GM12891 (cell line): ENCODE data around the gene QRICH2.

Experiments used
- POLR2A ChIP-seq: IDR thresholded peaks from 2 replicates; pipeline ENCODE4 v1.6.1; 2011; ENCODE audit warnings: low read depth, low read length, control low read depth
- POLR2AphosphoS5 ChIP-seq: IDR thresholded peaks from 2 replicates; pipeline ENCODE4 v1.6.1; 2011; ENCODE audit warnings: low read depth, low read length, control low read depth
- POU2F2 ChIP-seq: IDR thresholded peaks from 2 replicates; pipeline ENCODE4 v1.6.1; 2011; ENCODE audit warnings: low read depth, mild to moderate bottlenecking, control low read depth, low read length, moderate library complexity
- SPI1 ChIP-seq: IDR thresholded peaks from 2 replicates; pipeline ENCODE4 v1.6.1; 2011; ENCODE audit warnings: low read depth, low read length, control low read depth
- TAF1 ChIP-seq: IDR thresholded peaks from 2 replicates; pipeline ENCODE4 v1.6.1; 2011; ENCODE audit warnings: low read depth, low read length, control low read depth

DNA sequence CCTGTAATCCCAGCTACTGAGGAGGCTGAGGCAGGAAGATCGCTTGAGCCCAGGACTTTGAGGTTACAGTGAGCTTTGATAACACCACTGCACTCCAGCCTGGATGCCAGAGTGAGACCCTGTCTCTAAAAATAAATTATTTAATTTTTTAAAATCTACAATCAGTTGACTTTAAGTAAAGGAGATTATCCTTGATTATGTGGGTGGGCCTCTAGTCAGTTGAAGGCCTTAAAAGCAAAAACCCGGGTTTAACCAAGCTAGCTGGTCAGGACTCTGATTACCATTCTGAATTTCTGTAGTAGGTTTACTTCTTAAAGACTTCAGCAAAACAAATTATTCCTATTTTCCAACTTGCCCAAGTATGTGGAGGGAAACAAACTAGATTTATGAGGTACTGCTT is 72.2 kb downstream of the QRICH2 start:
- TF ChIP-seq POLR2A (no peak), SPI1 (no peak), TAF1 (no peak), POLR2AphosphoS5 (no peak), POU2F2 (no peak)
